Fibroblast of the aortic adventitia (primary cell): ENCODE data around the gene PLEKHM3. TPM values are rescaled to one million over a fixed set of nuclear protein-coding genes. Genes with fewer than 3 reads are reported as not detected.
"Not testable (repeated sequence)": the region's sequence is repeated elsewhere in the genome, so short reads cannot be mapped to it uniquely, and the experiment has no call there.

Experiments
- DNase-seq: peaks from one replicate; pipeline ENCODE4 v3.0.0-alpha.2; 2010; ENCODE audit warnings: low read depth
- H3K4me3 ChIP-seq: 2 replicates; pipeline ENCODE4 v1.5.1; 2011; ENCODE audit warnings: low read depth, mild to moderate bottlenecking, control low read depth, low read length, moderate library complexity
- total RNA-seq: library from RNA; depleted of rRNA; stranded (reverse); fragments of >200 nt; gene quantifications from 2 replicates; pipeline ENCODE4 v1.2.3, GENCODE V29; 2012; ENCODE audit warnings: low replicate concordance
- TF ChIP-seq, protein P1 (sequence below): IDR thresholded peaks from 2 replicates; pipeline ENCODE4 v1.5.1; 2011; ENCODE audit warnings: mild to moderate bottlenecking, low read length, control low read depth, inconsistent platforms; ENCODE audit not compliant: insufficient read depth

The PLEKHM3 gene
- total RNA-seq, 1 donor = 15.1 TPM

DNA sequence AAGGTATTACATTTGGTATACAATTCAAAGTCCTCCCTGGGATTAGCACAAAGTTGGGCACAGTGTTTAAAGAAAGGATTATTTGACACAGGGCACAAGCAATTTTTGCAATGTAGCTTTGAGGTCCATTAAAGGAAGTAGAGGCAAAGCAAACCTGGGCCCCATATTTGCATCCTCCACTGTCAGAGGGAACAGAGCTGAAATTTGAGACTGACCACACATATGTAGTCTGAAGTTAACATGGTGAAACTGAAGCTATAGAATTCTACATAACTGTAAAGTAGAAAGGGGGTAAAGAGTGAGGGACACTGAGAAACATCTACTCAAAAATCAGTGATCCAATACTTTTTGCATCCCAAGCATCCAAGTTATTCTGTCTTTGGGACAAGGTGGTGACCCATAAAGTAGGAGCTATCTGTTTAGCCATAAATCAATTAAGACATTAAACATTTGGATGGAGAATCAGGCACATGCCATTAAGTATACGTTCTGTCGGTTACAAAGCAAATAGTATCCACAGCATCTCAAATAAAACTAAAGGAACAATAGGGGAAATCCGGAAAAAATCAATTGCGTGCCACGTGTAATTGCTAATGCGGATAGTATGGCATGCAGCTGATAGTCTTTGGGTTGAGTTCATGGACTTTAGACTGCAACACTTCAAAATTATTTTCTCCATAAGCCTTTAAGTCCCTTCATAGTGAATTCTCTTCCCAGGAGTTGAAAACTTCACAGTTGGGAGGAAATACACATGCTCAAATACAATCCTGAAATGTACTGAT lies 72.6 kb downstream of the PLEKHM3 start:
- no peak for DNase-seq
- TF ChIP-seq, protein P1, sequence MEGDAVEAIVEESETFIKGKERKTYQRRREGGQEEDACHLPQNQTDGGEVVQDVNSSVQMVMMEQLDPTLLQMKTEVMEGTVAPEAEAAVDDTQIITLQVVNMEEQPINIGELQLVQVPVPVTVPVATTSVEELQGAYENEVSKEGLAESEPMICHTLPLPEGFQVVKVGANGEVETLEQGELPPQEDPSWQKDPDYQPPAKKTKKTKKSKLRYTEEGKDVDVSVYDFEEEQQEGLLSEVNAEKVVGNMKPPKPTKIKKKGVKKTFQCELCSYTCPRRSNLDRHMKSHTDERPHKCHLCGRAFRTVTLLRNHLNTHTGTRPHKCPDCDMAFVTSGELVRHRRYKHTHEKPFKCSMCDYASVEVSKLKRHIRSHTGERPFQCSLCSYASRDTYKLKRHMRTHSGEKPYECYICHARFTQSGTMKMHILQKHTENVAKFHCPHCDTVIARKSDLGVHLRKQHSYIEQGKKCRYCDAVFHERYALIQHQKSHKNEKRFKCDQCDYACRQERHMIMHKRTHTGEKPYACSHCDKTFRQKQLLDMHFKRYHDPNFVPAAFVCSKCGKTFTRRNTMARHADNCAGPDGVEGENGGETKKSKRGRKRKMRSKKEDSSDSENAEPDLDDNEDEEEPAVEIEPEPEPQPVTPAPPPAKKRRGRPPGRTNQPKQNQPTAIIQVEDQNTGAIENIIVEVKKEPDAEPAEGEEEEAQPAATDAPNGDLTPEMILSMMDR = no peak
- H3K4me3 ChIP-seq = no peak overlapping the region

DNA sequence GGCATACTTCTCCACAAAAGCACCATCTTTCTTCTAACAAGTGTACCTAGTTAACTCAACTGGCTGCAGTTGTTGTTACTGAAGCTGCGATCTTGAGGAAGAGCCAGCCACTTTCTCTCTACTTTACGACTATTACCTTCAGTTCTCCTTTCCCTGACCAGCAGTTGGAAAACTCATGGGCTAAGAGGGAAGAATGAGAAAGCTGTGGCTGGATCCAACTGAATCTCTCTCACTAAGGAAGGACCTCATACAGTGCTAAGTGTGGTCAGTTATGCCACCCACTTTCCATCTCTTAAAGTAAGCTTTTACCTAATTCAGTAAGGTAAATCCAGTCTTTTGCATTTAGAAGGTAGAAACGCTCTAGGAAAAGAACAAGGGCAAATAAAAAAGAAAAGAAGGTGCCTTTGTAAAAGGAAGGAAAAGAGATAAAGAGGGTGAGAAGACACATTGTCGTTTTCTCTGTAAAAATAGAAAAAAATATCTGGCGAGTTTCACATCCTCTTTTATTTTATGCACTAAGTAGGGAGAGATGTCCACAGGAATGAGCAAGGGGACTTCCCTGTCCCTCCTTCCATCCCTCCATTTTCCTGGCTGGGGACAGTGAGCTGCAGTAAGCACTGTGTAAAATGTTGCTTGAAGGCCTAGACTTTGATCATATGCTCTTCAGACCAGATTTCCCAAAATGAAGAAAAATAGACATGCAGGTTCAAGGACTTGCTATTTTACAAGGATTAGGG lies 73.4 kb downstream of the PLEKHM3 start:
- TF ChIP-seq, protein P1 = no peak

DNA sequence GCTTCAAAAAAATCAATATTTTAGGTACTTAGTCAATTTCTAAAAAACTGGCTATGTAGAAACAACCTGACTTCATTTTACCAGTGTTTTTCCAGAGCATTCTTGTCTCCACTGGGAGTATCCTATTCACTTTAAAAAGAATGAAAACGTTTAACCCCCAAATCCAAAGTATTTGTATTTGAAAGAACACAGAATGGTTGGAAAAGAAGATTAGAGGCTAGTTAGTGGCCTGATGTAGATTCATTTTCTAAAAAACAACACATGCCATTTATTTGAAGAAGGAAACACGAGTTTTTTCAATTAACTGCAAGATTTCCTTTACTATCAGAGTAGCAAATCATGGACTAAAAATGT lies 74.6 kb downstream of the PLEKHM3 start:
- TF ChIP-seq, protein P1 = no peak
- no peak overlapping the region for H3K4me3 ChIP-seq
- DNase-seq = no peak

More for the DNA sequence above, 73.4 kb downstream of the PLEKHM3 start:
- no peak for DNase-seq
- H3K4me3 ChIP-seq = no peak overlapping the region

DNA sequence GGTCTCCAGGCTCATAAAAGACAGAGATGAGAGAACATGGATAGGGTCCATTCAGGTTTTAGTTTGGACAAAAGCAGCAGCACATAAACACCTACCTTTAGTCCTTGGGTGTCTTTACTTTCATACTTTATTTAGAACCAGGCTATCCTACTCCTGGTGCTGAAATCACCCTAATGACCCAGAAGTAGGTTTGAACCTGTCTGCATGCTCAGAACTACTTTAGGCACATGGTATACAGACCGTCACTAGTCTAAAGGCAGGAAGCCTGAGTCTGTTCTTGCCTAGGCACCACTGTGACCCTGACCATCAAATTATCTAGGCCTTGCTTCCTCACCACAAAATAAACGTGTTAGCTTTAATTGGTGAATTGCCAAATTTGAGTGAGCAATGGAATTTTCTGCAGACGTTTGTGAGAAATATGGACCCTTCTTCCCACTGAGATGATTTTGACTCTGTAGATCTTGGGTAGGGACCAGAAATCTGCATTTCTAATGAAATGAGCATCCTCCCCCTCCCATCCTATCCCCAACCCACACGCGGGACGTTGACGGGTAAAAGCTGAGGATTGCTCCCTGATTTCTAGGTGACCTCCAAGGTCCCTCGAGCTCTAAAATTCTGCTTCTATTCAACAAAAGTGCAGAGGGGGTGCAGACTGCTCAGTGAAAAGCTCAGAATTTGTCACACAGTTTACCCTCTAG lies 75.1 kb downstream of the PLEKHM3 start:
- DNase-seq = no peak
- TF ChIP-seq, protein P1 = no peak
- no peak overlapping the region for H3K4me3 ChIP-seq

DNA sequence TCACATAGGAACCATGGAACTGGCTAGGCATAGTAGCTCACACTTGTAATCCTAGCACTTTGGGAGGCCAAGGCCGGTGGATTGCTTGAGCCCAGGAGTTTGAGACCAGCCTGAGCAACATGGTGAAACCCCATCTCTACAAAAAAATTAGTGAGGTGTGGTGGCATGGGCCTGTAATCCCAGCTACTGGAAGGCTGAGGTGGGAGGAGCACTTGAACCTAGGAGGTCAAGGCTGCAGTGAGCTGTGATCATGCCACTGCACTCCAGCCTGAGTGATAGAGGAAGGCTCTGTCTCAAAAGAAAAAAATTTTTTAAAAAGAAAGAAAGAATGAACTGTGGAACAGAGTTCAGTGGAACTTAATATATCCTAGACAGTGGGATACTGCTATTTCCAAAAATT lies 76.1 kb downstream of the PLEKHM3 start:
- H3K4me3 ChIP-seq, DNase-seq: not testable (repeated sequence)

DNA sequence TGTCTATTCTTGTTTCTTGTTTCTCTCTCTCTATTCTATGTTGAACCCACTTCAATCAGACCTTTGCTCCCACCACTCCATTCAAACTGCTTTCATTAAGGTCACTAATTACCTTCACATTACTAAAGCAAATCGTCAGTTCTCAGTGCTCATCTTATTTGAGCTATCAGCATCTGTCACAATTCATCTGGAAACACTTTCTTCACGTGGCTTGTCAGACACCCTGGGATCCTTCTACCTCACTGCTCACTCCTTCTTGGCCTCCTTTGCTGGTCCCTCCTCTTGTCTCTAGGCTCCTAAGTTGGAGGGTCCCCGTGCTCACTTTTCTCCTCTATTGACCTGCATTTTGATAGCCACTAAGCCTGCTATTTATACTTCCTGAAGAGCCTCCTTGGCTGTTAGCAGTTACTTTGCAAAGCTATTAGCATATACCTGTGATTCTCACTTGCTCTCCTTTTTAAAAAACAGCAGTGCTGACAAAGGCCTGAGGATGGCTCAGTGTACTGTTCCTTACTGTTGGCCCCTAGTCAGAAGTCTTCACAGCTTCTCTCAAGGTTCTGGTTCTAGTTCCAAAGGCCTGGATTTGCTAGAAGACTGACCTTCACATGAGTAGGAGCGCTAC lies 80.2 kb downstream of the PLEKHM3 start:
- DNase-seq = no peak
- H3K4me3 ChIP-seq = no peak overlapping the region
- TF ChIP-seq, protein P1 = no peak

DNA sequence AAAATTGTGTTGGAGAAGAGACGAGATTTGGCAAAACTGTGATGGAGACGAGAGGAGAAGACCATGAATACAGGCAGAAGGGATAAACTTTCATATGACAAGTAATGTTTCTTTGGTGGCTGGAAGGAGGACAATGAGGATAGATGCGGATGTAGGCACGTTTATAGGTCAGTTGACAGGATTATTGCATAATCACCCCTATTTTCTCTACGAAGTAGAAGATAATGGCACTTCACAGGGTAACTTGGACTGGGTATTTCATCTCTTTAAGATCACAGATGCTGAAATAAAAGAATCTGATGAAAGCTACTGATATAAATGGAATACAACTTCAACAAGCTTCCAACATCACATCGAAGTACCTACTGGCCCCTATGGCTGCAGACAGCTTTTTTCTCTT lies 81.0 kb downstream of the PLEKHM3 start:
- DNase-seq = no peak
- no peak overlapping the region for H3K4me3 ChIP-seq
- TF ChIP-seq, protein P1 = no peak
